IMR-90 (cell line): ENCODE results near the gene TINAGL1.

ENCODE experiments used
- CTCF ChIP-seq: conservative IDR thresholded peaks from 2 replicates; pipeline ENCODE4 v1.5.1; 2012; ENCODE audit warnings: mild to moderate bottlenecking, low read depth, low read length, improper control_type of control experiment
- MAZ ChIP-seq: IDR thresholded peaks from 2 replicates; pipeline ENCODE4 v1.6.1; 2012; ENCODE audit warnings: low read depth, mild to moderate bottlenecking, low read length, improper control_type of control experiment, moderate library complexity, borderline replicate concordance

- TF ChIP-seq MAZ (no peak), CTCF (no peak)
Measured at GRCh38 chr1:31583995-31584868, 7.9 kb downstream of the TINAGL1 start.
